Superior temporal gyrus (tissue), 1 donor: Measurements from ENCODE around the gene KLK10.
A peak's percentile ranks its signal among the peaks of the same experiment; 100 is the strongest.

Experiments
- DNase-seq: peaks from one replicate; pipeline ENCODE4 v3.0.0-alpha.2; 2016; ENCODE audit errors: extremely low spot score

Gene KLK10

DNA sequence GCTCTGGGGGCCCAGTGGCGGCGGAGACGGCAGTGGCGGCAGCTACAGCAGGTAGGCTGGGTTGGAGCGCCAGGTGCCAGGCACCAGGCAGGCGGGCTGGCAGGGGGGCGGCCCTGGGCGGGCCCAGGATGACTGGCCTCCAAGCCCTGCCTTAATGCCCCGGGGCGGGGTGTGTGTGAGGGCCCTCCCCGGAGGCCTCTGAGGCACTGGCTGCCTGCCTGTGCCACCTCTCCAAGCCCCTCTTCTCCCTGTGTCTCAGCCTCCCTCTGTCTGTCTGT lies 7.0 kb upstream of the KLK10 start, which contains the start of gene KLK11:
KLK11 (minus strand) TSS at position 63 of the 278 bp plus-strand sequence. CDS start 985 bp downstream, outside the sequence.
- DNase-seq, result no peak

DNA sequence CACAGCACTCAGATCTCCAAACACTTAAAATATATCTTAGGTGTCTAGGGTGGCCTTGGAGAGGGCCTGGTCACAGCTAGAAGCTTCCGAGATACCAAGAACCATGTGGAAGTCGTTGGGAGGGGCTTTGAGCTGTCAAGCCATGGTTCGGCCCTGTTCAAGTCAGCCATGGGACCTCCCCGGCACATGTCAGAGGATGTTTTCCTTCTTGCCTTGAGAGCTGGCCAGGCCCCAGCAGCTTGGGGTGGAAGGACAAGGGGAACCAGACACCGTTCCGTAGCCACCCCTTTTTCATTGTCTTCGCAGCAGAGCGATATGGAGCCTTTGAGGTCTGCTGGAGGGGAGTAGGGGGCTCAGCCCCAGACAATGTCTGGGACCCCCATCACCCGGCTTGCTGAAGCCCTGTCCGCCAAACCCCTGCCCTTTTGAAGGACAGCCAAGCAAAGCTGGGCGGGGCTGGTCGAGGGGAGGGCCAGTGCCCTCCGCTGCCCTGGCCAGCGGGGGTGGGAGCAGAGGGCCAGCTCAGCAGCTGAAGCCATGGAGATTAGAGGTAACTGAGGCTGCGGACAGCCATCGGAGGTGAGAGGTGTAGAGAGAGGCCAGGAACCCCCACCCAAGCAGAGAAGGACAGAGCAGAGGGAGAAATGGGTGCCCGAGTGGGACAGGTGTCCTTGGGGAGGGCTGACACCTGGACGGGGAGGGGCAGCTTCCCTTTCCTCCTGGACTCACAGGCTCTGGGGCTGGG lies 6.5 kb upstream of the KLK10 start:
- DNase-seq, result no peak

DNA sequence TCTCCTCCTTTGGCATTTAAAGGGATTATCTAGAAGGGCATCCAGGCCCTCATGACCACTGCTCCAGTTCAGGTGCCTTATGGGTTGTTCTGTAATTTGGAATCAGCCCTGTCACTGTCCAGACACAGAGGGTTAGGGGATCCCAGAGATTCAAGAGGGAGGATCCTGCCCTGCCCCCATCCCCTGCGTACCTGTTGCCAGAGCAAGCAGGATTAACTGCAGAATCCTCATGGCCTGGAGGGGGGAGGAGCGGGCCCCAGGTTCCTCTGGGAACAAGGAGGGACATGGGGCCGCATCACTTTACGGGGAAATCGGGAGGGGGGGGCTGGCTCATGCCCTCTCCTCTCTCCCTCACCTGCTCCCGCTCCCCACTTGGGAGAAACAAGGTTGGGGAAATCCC lies 5.9 kb upstream of the KLK10 start:
- DNase-seq, result no peak

DNA sequence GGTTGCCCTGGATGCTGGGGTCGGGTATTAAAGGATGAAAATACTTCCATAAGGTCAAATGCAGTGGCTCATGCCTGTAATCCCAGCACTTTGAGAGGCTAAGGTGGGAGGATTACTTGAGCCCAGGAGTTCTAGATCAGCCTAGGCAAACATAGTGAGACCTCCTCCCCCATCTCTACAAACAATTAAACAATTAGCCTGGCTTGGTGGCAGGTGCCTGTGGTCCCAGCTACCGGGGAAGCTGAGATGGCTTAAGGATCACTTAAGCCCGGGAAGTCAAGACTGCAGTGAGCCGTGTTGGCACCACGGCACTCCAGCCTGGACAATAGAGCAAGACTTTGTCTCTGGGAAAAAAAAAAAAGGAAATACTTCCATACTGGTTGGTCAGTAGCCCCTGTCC lies 5.4 kb upstream of the KLK10 start:
- DNase-seq, result no peak

DNA sequence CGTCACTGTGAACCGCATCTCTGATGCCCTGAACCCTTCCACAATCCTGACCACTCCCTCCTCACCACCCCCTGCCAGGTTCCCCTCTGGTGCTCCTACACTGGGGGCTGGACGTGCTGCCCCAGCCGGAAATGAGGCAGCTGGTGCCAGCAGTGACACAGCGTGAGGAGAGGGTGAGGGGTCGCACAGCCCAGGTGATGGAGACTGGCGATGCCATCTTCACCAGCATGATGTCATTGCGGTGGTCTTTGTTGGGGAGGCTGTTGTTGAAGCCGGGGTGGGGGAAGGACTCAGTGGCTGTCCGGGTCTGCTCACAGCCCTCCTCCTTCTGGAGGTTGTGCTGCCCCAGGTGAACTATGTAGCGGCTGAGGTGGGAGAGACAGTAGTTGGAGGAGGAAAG lies 4.4 kb upstream of the KLK10 start:
- no peak for DNase-seq

DNA sequence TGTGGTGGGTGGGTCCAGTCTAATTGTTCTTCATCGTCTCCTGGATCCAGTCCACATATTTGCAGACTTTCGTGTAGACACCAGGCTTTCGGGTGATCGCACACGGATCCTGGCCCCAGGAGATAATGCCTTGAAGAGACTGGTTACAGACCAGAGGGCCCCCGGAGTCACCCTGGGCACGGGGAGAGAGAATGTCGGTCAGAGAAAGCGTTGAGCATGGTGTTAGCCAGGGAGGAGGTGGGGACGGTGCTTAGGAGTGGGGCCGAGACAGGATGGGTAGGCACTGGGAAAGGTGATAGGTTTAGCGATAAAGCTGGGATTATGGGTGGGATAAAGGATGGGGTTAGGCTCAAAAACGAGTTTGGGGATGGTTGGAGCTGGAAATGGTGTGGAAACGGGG lies 3.0 kb upstream of the KLK10 start:
- DNase-seq, result no peak

DNA sequence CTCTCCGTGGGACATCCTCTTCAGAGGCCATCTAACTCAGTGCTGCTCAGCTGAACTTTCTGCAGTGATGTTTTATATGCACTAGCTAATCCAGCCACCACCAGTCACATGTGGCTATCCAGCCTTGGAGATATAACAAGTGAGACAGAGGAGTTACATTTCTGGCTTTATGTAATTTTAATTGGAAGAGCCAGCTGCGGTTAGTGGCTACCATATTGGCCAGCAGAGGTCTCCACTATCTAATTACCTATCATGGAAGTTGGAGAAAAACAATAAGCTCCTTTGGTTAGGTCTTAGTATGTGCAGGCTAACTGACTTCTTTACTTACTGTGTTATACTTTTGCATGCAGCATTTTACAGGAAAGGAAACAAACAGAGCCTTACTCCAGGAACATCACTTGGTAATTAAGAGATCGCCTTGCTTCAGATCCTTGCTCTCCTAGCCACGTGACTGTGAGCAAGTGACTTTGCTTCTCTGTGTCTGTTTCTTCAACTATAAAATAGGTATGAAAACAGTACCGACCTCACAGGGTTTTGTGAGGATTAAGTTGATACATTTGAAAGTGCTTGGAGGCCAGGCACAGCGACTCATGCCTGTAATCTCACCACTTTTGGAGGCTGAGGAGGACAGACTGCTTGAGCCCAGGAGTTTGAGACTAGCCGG lies 1.6 kb upstream of the KLK10 start:
- DNase-seq, result peak; percentile 78

DNA sequence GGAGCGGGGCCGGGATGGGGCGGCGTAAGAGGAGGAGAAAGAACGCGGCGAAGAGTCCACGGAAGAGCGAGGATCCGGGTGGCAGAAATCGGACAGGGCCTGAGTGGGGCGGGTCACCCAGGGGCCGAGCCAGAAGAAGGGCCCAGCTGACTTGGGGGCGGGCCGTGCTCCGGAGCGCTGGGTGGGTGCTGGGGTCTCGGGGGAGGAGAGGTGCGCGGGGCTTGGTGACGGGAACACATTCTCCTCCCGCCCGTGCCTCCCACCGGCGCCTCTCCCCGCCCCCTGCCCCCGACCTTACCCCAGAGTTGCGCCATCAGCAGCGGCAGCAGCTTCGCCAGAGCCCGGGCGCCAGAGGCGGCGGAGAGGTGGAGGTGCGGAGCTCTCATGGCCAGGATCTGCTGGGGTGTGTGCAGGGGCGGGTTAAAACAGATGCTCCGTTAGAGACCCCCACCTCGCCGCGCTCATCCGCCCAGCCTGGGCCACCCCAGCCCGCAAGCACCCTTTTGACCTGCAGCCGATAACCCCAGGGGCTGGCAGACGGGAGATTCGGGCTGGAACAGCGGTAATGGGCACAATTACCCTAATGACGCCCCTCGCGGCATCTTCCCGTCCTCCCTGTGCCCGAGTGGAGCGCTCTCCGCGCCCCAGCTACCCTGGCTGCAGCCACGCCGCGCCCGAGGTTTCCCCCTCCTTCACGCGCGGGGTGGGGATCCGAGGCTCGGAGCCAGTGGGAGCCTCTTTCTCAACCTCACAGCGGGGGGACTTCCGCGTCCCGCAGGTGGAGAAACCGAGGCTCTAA lies 565 bp downstream of the KLK10 start:
- no peak for DNase-seq

DNA sequence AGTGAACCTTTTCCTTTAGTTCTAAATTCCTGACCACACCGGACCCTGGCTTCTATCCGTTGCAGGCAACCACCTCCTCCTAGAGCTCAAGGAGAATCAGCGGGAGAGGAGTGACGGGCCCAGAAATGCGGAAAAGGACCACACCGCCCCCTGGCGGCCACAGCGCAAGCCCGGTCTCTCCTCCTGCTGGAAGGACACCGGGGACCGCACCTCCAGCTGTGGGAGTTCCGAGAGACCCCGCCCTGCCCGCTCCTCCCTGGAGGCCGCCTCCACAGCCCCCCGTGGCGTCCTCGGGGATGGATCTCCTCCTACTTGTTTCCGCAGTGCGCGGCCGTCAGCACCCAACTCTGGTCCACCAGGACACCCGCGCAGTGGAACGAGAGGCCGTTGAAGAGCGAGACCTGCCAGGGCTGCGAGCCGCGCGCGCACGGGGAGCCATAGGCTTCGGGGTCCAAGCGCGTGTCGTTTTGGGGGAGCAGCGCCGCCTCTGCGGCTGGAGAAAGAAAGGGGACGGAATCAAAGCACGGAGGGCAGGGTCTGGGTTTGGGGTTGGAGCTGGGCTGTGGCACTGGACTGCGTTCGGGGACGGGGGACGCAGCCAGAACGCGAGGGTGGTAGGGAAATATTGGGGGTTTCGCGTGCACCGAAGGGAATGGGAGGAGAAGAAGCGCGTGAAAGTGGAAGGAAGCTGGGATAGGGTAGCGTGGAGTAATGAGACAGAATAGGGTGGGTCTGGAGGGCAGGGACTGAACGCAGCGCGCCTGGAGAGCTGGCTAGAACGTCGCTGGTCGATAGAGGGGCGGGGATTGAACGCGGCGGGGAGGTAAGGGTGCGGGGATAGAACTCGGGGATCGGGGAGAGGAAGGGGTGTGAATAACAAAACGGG lies 2.5 kb downstream of the KLK10 start:
- peak; percentile 79 for DNase-seq

DNA sequence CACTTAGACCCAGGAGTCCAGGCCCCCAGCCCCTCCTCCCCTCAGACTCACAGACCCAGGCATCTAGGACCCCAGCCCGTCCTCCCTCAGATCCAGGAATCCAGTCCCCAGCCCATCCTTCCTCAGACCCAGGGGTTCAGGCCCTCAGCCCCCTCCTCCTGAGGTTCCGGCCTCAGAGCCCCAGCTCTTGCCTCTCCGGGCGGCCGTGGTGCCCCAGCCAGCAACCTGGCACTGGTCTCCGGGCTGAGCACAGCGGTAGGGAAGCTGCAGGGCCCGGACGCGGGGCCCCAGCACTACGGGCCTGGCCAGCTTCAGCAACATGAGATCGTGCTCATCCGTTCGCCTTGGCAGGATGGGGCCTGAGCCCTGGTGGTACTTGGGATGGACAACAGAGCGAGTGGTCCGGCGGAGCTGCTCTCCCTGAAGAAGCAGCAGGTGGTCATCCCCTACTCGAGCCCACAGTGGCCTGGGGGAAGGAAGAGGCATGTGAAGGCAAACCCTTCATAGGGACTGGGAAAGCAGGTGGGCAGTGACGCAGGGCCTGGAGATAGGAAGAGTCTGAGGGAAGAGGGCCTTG lies 3.7 kb downstream of the KLK10 start:
- DNase-seq, result no peak

DNA sequence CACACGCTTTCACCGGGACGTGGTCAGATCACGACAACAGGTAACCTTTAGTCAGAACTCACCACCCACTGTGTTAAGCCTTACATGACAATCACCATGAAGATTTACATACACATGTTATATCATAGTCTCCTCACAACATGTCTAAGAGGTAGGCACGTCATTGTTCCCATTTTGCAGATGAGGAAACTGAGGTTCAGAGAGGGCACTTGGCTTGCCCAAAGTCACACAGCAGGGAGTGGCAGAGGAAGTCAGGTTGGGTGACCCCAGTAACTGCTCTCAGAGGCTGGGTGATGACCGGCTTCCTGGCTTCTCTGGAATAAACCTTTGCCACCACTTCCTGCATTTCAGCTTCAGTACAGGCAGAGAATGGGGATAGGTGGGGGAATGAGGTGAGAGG lies 5.3 kb downstream of the KLK10 start:
- no peak for DNase-seq

DNA sequence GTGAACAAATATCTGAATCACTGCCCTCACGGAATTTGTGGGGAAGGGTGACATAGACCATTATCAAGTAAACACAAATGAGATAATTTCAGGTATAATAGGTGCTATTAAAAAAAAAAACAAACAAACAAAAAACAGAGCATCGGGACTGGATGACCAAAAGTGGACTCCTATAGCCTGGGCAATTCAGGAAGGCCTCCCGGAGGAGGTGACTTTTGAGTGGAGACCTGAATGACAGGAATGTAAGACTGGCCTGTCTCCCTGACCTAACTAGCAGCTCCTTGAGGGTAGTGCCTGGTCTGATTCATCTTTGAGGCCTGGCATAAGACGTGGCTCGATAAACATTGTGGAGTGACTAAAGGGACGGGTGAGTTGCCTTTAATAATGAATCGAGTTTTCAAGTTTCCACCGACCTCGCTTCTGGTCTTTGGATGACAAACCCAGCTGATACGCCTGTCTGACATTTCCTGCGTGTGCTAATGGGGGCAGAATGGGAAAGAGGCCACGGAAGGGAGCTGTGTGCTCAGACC lies 6.8 kb downstream of the KLK10 start:
- no peak for DNase-seq

DNA sequence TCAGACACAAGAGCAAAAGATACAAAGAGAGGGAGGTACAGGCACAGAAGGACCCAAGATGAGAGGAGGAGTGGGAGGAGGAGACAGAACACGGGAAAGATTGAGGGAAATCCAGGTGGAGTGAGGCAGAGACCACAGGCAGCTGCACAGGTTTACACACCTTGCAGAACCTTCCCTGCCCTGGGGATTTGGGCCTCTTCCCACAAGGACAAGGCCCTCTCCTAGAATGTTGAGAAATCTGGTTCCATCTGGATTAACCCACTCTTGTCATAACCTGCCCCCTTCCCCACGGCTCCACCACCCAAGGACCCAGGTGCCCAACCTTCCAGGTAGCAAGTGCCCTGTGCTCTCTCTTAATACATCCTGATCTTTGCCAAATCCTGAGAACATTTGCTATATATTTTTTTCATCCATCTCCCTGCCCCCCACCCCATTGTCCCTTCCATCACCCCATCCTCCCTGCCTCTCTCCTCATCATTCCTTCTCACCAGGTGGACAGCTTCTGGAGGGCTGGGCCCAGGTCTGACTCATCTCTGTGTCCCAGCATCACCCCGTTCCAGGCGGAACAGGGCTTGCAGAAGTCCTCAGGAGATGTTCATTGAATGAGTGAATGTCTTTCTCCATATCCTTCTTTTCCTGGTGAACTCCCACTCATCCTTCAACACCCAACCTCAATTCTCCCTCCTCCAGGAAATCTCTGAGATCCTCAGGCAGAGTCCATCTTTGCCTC lies 9.3 kb downstream of the KLK10 start:
- no peak for DNase-seq

DNA sequence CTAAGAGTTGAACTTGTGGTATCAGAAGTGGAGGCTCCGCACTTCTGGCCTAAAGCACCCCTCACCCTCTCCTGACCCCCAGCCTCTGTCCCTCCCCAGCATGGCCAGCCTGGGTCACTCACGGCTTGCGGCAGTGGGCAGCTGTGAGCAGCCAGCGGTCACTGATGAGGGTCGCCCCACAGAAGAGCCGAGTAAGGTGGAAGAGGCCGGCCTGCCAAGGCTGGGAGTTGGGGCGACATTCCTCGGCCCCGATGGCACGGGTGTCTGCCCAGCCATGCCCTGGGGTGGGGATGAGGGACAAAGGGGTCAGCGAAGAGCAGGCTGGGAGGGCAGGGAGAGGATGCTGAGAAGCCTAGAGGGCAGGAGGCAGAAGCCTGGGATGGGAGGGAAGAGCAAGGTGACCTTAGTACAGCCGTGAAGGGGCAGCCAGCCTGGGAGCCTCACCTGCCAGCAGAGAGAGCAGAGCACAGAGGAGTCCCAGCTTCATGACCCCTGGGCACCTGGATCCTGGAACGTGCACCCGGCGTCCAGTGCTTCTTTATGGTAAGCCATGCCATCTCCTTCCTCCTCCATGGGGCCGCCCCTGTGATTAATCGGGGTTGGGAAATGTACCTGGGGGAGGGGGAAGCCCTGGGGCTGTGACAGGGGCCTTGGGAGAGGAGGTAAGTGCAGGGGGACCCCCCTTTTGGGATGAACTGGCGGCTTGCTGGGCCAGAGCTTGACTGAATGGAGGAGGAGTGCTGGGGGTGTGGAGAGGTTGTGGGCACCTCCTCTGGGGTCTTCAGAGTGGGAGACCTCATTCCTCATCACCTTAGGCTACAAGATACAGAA lies 10.2 kb downstream of the KLK10 start:
- DNase-seq, result no peak

DNA sequence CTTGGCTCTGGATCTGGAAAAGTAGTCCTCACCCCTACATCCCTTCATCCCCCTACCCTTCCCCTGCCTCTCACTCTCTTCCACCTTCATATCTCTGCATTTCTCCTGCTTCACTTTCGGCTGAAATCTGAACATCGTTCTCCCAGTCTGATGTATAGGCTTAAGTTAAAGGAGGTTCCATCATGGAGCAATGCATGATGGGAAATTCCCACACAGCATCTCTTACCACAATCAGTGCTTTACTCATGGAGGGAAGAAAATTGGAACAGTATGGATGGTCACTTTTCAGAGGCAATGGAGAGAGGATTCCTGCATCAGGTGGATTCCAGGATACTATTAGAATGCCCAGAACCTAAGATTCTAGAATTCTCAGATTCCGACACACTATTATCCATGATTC lies 12.0 kb downstream of the KLK10 start:
- DNase-seq, result no peak

DNA sequence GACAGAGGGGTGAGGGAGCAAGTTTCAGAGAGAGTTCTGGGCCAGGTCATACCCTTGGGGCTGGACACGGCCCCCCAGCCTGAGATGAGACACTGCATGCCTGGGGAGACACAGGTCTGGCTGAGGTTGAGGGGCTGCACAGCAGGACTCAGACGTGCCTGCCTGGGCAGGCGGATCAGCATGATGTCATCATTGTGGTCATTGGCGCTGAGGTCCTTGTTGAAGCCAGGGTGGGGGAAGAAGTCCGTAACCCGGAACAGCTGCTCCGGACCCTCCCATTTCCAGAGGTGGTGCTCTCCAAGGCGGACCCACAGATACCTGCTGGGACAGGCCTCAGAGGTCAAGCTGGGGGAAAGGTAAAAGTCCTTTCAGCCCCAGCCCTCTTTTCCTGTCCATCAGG lies 13.1 kb downstream of the KLK10 start:
- DNase-seq, result no peak

DNA sequence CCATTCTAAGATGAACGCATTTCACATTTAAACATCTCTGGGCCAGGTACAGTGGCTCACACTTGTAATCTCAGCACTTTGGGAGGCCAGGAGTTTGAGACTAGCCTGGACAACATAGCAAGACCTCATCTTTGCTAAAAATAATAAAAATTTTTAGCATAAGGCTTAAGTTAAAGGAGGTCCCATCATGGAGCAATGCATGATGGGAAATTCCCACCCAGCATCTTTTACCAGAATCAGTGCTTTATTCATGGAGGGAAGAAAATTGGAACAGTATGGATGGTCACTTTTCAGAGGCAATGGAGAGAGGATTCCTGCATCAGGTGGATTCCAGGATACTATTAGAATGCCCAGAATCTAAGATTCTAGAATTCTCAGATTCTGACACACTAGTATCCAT lies 14.3 kb downstream of the KLK10 start:
- no peak for DNase-seq

DNA sequence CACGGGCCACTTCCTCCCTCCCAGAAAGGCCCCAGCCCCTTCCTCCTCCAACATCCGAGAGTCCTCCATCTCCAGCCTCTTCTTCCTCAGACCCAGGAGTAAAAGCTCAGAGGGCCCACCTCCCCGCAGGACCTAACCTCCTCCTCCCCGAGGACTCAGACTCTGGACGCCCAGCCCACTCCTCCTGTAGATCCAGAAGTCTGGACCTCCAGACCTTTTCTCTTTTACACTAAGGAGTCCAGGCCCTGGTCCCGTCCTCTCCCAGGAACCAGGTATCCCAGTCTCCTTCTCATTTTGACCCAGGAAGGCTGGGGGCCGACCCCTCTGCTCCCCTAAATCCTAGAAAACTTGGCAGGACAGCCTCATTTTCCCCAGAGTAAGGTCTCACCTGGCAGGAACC lies 16.2 kb downstream of the KLK10 start:
- DNase-seq, result no peak

DNA sequence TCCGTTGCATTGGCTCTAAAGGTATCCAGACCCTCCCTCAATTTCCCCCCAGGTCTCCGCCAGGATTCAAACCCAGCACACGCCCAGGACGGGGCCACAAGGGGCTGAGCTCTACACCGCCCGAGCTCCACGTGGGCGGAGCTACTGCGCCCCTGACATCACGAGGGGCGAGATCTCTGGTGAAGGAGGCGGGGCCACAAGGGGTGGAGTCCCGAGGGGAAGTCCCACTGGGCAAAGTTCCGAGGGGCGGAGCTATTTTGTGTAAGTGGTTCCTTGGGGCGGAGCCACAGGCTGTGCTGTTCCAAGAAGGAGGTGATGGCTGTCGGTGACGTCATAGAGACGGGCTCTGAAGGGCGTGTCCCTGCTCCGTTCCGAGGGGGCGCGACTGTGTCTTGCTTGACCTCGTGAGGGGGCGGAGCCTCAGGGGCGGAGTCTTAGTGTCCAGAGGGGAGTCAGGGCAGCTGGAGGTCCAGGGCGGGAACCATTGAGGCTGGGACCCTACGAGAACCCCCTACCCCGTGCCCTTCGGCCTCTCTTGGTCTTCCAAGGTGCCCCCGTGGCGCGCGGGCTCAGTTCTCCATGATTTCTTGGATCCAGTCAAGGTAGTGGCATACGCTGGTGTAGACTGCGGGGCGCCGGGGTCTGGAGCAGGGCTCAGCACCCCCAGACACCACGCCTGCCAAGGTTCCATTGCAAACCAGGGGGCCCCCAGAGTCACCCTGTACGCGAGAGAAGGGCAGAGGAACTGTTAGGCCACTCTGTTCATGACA lies 16.8 kb downstream of the KLK10 start:
- DNase-seq, result no peak
